GM12801 (cell line): ENCODE data around the gene TESK2.

Source experiments
- TF ChIP-seq, protein P1 (sequence below): IDR thresholded peaks from one replicate; pipeline ENCODE4 v1.5.1; 2011; ENCODE audit warnings: control low read depth; ENCODE audit not compliant: insufficient read length; ENCODE audit errors: extremely low read depth

TESK2 gene

DNA sequence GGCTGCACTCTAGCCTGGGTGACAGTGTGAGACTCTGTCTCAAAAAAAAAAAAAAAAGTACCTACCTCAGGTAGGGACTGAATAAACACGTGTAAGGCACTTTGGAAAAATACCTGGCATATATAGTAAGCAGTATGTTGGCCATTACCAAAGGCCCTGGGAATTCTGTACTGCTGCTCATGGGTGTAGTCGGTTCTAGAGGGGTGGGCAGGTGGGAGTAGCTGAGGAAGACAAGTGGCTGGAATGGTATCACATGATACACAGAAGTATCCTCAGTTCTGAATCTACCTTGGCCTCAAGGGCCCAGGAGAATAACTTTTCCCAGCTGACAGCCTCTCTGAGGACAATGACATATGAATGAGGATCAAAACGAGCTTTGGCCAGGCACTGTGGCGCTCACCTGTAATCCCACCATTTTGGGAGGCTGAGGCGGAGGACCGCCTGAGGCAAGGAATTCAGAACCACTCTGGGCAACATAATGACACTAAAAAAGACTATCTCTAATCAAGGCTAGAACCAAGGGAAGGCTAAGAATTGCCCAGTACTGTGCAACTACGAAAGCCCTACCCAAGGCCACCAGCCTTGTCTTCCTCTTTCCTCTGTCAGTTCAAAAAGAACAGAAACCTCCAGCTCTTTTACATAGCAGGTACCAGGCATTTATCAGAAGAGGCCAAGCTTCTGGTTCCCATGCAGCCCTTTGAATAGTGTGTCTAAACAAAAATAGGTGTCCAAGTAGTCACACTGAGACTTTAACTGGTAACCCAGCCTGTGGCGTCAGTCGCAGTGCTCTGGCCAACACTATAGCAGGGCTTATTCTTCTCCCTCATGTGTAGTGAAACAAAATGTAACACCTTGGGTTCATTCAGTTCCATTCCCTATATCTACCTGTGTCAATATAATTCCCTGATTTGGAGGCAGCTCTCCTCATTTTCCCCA is 19.3 kb upstream of the TESK2 start:
- TF ChIP-seq, protein P1, sequence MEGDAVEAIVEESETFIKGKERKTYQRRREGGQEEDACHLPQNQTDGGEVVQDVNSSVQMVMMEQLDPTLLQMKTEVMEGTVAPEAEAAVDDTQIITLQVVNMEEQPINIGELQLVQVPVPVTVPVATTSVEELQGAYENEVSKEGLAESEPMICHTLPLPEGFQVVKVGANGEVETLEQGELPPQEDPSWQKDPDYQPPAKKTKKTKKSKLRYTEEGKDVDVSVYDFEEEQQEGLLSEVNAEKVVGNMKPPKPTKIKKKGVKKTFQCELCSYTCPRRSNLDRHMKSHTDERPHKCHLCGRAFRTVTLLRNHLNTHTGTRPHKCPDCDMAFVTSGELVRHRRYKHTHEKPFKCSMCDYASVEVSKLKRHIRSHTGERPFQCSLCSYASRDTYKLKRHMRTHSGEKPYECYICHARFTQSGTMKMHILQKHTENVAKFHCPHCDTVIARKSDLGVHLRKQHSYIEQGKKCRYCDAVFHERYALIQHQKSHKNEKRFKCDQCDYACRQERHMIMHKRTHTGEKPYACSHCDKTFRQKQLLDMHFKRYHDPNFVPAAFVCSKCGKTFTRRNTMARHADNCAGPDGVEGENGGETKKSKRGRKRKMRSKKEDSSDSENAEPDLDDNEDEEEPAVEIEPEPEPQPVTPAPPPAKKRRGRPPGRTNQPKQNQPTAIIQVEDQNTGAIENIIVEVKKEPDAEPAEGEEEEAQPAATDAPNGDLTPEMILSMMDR = no peak

DNA sequence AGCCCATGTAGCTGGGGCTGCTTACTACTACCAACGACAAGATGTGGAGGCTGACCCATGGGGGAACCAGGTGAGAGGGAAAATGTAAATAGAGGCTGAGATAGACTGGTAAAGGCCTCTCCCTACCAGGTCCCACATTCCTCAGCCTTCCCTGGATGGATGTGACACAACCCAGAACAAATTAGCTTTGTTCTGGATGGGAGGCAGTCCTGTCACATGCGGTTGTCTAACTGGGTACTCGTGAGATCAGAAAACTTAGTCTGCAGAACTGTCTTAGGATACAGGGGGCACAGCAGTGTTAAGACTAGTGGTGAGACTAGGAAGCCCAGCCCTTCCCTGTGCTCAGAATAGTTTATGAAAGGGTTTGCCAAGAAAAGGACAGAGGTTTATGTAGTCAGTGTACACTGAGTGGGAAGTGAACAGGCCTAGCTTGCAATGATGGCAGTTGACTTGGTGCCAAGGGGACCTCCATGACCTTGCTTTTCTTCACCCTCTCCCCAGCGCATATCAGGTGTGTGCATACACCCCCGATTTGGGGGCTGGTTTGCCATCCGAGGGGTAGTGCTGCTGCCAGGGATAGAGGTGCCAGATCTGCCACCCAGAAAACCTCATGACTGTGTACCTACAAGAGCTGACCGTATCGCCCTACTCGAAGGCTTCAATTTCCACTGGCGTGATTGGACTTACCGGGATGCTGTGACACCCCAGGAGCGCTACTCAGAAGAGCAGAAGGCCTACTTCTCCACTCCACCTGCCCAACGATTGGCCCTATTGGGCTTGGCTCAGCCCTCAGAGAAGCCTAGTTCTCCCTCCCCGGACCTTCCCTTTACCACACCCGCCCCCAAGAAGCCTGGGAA is 17.6 kb upstream of the TESK2 start:
- TF ChIP-seq, protein P1 = no peak

DNA sequence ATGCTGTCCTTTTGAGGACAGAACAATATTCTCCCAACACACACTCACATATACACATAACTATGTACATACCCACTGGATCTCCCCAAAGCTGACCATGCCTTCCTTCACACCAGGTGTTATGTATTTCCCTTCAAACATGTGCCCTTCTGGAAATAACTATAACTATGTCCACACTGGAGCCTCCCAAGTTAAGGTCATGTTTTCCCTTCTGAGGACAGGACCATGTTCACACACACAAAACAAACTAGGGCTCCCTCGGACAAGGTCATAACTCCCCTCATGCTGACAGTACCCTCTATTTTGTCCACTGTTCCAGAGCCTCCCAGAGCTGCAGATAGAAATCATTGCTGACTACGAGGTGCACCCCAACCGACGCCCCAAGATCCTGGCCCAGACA is 16.9 kb upstream of the TESK2 start:
- TF ChIP-seq, protein P1 = no peak

DNA sequence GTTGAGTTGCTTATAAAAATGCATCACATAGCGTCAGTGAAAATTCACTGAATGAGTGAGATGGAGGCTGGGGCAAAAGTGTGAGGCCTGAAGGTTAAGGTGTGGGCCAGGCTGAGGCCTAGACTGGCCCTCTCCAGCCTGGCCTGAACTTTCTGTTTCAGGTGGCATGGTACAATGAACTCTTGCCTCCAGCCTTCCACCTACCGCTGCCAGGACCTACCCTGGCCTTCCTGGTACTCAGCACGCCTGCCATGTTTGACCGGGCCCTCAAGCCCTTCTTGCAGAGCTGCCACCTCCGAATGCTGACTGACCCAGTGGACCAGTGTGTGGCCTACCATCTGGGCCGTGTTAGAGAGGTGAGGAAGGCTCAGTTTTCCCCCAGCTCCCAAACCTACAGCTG is 16.2 kb upstream of the TESK2 start:
- TF ChIP-seq, protein P1 = no peak

DNA sequence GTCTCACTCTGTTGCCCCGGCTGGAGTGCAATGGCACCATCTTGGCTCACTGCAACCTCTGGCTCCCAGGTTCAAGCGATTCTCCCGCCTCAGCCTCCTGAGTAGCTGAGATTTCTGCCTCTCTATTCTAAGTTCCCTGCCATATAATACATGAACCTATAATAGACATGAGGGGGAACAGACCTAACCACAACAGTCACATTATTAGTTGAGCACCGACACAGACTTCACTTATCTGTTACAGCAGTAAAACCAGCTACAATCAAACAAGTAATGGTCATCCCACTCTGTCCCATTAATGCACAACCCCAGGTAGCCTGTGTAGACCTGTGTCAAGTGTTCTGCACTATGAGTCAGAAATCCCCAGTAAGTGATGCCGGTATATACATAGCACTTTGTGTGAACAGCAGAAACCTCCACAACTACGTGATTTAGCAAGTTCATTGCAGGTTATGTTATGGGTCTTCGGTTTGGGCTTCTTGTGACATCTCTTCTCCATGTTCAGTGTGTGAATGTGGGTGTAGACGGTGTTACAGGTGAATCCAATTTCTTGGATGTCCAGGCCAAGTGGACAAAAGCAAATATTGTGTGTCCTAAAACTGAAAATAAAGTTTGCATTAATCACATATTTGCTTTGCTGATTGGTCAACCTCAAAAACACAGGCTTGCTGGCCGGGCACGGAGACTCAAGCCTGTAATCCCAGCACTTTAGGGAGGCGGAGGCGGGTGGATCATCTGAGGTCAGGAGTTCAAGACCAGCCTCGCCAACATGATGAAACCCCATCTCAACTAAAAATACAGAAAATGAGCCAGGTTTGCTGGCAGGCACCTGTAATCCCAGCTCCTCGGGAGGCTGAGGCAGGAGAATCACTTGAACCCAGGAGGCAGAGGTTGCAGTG is 12.7 kb upstream of the TESK2 start:
- TF ChIP-seq, protein P1 = no peak

DNA sequence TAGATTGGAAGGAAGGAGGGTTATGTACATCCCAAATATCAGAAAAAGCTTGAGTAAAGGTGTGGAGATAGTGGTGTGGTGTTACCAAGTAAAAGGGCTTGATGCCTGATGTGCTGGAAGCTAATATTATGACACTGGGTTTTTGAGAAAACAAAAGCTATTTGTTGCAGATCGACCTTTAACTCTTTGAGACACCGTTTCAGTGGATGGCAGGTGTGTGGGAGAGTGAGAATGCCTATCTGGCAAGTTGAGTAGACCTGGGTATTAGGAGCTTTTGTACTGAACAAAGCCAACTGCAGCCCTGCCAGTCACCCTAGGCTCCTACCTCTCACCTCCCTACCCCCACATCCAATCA is 10.5 kb upstream of the TESK2 start:
- TF ChIP-seq, protein P1 = no peak

DNA sequence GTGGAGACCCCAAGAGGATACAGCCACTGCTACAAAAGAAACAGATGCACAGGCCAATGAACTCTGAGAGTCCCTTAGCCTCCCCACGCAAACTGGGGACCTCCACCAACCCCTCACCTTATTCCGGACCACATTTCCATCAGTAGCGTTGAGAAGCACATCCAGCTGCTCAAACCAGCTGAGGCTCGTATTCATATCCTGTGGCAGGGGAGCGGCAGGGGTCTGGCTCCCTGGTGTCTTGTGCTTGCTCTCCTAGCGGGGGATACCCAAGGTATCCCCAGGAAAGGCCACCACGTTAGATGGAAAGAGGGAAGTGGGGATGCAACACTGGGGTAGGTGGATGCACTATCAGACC is 8.4 kb upstream of the TESK2 start:
- TF ChIP-seq, protein P1 = no peak
